Skin of body (tissue), 2 donors: ENCODE measurements around the gene PAQR7. TPM values are rescaled to one million over a fixed set of nuclear protein-coding genes. Genes with fewer than 3 reads are reported as not detected.

Experiments
- DNase-seq: peaks from one replicate; lab custom pipeline; 2025; lab: John Stamatoyannopoulos, UW
- total RNA-seq: library from RNA; depleted of rRNA; stranded (reverse); fragments of >200 nt; gene quantifications from one replicate; pipeline ENCODE4 v1.2.3, GENCODE V29; 2014

The PAQR7 gene
- total RNA-seq, 1 donor from 2014 or later: 8.4 TPM

DNA sequence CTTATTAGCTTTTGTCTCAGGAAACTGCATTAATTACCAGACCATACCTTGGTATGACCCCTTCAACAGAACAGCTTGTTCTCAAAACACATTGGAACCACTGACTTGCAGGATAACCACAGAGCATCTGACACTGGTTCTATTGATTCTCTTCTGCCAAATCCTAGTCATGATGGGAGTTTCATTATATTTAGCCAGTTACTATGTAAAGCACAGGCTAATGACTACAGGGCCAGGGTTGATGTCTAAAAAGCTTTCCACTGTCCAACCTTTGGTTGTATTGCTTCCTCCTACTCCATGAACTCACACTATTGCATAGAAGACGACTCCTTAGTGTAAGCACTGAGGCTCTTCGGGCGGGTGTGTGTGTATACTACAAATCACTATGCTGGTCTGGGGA lies 27.0 kb upstream of the PAQR7 start:
- DNase-seq: no peak

DNA sequence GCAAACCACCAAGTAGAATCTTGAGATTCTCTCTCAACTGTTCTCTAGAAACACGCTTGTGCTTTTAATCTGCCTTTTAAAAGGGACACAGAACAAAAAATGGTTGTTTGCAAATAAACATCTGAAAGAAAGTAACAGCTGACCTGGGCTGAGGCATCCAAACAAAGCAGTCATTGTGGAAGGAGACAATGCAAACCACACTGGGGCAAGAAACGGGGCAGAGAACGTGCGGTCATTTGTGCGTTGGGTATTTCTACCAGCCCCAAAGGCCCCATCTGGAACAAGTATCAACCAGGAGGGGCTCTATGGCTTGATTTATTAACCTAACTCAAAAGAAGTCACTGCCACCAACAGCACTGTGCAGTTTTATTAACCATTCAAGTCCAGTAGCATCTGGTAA lies 24.7 kb upstream of the PAQR7 start:
- no peak for DNase-seq

DNA sequence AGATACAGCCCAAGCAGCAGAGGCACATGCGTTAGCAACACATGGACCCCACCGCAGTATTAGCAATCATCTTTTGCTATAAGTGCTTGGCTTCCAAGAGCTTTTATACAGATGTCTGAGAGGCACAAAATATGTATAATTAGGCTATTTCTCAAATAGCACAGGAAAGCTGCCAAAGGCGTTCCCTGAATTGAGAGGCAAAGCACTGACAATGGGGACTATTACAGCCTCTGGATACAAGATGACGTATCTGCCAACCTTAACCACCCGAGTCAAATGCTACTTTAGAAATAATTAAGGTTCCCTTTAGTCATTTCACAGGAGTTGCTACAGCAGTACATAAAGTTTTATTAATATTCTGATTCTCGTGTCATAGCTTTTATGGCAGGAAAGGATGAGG lies 24.3 kb upstream of the PAQR7 start:
- peak; percentile 78 for DNase-seq

DNA sequence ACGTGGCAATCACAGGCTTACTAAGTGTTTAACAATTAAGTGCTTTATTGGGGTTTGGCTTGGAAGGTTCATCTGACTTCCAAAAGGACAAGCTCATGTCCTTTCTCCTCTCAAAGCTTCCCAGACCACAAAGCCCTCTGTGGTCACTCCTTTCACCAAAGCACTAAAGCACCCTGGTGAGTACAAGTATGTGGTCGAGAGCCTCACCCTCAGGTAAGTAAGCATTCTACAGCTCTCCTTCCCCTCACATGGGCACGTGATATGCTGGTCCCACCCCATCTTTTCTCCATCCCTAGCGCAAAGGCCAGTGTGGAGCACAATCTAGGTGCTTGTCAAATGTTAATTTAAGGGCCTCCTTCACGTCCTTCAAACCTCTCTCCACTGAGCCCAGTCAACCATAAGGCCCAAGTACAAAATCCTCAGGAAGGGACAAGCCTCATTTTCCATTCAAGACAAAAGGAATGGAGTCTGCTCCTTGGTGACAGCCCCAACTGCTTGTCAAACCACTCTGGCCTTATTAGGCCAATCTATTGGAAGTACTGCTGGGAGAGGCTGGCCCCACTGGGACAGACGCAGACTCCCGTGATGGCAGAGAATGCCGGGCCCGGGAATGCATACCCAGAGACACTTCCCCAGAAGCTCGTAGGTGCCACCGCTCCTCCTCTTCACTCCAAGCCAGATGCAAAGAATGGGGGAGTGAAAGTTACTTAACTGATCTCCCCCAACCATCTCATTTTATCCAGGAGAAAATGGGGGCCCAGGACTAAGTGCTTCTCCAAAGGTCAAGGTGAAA lies 22.9 kb upstream of the PAQR7 start:
- DNase-seq: no peak

DNA sequence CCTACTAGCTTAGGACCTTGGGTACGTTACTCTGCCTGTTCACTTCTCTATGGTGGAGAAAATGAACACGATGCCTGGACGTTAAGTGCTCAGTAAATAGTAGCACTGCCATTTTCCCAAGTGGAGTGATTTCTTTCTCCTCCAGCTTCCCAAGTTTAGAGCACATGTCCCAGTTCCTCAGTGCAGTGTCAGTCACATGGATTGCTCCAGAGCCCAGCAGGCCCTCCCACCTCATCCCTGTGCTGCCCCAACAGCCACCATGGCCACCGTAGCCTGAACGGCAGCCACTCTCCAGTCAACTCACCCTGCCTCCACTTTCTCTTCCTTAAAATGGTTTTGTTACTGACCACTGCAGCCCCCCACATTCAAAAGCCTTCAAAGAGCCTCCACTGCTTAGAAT lies 22.2 kb upstream of the PAQR7 start:
- no peak for DNase-seq

DNA sequence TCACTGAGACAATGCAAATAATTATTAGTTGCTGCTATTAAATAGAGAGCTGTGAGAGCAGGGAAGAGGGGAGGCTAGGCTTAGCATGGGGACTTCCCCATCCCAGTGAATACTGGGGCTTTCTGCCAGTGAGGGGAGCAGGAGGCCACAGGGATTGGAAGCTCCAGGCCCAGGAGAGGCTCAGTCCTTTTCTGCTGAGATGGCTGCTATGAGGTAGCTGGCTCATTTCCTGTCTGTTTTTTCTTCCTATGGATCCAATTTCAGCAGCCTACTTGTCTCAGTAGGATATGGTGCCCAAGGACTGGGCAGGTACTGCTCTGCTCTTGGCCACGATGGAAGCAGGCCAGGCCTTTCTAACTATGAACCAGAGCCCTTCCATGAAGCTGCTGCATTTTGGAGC lies 20.8 kb upstream of the PAQR7 start:
- no peak for DNase-seq

DNA sequence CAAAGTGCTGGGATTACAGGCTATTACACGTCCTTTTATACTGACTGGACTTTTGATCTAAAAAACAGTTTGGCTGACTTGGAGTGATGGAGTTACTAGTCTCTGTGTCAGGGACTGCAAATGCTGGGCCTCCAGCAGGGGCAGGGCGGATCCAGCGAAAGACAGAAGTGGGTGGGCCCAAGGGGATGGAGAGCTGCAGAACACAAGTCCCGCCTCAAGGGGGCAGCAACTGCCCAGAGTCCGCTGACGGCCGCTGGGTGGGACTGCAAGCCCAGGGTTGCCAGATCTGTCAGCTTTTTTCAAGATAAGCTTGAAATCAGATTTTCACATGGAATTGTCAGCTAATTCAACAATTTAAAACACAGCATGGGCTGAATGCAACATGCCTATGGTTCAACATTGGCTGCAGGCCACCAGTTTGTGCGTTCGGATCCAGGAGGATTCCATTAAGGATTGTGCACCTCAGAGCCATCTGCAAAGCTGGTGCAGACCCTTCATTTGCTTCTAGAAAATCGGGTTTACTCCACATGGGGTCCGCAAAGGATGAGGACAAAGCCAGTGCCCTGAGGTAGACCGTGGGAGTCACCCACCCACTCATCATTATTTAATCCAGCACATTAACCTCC lies 20.0 kb upstream of the PAQR7 start:
- DNase-seq: peak; percentile 96

DNA sequence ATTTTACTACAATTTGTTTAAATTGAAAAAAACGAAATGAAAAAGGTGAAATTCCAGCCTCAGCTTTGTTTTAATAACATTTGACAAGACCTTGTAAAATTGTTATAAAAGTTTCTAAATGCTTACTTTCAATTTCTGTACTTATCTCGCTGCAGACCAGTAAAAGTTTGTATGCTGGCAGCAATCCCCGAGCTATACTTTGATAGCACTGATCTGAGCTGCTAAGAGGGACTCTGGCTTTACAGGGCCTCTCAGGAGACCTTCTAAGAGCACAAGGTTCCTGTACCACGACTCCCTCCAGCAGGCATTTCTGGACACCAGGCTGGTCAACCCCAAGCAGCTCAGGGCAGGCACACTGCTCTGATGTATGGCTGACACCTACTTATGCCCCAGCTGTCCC lies 17.6 kb upstream of the PAQR7 start:
- DNase-seq: no peak

DNA sequence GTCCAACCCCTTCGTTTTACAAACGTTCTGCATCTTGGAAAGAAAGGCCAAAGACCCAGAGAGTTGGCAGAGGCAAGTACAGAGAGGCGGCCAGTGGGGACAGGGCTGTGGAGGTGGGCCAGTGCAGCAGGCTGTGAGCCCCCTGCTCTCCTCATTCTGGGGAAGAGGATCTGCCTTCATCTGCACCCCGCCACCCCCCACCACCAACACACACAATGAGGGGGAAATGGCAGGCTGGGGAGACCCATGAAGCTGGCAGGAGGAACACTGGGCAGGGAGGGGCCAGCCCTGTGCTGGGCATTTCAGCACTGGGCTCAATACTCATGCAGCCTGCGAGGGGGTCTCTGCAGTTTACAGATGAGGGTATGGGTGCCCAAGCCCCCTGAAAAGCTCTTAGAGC lies 16.1 kb upstream of the PAQR7 start:
- no peak for DNase-seq

DNA sequence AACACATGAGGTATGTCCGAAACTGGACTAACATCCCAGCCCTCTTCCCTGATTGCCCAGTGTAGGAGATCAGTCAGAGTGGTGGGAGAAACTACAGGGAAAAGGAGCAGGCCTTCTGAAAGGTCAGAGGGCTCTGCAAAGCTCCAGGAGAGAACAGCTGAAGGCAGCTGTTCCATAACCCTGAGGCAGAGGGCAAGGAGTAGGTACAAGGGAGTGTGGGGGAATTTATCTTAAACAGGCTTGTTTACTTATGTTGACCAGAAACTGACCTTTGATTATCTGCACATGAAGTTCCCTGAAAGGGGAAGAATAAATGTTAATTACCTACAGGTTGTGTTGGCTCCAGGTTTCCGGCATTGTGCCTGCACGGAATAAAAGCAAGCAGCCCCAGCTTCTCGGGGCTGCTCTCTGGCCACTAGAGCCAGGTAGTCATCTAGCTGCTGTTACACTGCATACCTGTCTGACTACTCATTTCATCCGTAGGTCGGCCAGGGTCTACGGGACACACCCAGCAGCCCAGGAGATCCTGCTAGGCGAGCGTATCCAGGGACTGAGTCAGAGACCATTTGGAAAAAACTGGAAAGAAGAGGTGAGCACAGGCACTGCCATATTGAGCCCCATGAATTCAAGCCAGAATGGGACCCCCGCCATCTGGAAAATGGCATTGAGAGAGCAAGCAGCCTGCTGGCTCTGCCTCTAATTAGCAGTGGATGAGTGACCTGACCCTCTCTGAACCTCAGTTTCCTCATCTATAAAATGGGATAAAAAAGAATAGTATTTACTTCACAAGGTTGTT lies 14.9 kb upstream of the PAQR7 start:
- no peak for DNase-seq

DNA sequence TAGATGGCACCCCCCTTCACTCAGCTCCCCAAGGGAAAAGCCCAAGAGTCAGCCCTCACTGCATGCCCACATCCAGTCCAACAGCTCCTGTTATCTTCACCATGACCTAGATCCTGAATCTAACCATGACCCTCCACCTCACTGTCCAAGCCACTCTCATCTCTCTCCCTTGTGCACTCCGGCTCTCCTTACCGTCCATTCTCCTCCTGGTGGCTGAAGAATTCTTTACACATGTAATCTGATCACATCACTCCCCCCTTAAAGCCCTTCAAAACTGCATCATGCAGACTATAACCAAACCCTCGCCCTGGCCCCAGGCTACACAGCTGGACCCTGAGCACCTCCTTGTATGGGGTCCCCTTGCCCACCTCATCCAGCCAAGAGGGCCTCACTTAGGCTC lies 14.0 kb upstream of the PAQR7 start:
- no peak for DNase-seq

DNA sequence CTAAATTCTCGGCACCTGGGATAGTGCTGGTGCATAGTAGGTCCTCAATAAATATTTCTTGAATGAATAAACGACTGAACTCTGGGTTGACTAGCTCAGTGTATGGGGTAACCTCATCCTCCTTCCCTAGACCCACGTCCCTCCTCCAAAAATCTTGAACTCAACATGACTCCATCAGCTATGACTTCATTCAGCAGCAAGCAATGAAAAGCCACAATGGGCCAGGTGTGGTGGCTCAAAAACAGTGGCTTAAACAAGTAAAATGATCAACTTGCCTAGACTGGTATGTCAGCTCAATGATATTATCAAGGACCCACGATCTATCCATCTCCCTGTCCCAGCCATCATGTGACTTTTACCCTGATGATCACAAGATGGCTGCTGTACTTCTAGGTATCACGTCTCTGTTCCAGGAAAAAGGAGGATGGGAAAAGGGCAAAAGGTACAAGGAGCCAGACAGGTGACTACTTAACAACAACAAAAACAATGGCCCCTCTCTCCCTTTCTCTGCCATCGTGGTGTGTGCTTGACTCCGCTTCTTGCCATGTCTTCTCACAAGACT lies 13.0 kb upstream of the PAQR7 start:
- no peak for DNase-seq

DNA sequence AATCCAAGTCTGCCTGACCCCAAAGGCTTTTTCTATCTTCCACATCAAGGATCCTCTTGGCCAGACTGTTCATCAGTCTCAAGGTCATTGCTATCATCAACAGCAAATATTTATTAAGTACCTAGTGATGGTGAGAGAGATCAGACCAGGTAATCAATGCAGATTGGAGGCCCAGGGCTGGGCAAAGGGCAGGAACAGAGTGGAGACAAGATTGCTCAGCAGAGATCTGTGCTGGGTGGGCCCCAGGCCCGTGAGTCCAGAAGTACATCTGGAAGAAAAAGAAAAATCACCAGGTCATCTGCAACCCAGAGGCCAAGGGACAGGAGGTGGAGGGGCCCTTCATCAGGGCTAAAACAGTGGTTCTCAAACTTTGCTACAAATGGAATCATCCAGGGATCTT lies 10.1 kb upstream of the PAQR7 start:
- DNase-seq: no peak

DNA sequence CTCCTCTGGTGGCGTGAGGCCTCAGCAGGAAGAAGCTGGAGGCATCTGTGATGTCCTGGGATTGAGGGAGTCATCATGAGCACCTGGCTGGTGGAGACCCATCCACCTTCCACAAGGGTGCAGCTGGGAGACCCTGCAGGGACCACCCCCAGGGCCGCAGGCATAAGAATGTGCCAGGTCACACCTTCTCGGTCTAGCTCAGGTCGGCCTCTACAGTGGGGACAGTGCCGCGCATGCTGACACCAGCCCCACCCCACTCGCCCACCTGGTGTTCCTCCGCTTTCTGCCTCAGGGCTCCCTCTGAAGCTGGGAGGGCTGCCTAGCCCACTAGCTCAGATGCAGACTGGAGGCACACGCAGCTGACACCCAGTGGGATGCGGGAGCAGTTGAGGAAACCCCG lies 5.8 kb upstream of the PAQR7 start:
- DNase-seq: no peak

DNA sequence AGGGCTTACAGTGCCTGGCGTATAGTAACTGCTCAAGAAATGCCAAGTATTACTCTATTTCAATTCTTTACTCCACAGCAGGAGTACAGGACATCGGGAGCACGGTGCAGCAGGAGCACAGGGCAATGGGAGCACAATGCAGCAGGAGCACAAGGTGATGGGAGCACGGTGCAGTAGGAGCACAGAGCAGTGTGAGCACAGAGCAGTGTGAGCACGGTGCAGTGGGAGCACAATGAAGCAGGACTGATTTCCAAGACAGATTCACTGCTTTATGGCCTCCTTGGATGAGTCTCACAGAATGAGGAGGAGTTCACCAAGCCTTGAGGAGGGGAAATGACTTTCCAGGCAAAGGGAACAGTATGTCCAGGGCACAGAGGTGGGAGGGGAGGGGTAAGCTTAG lies 5.0 kb upstream of the PAQR7 start:
- no peak for DNase-seq

DNA sequence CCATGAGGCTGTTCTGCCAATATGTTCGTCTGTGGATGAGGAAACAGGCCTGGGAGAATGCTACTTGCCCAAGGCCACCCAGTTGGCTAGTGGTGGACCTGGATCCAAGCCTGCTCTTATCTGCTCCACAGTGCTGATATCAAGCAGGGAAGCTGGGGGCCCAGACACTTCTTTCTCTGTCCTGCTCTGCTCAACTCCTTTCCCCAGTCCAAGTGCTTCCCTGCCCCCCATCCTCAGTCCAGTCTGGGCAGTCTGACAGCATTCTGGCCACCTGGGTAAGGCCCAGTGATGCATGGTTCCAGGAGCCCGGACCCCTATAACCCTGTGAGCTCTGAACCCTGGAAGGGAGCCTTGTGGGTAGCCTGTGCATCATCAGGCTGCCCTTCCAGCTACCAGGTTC lies 4.2 kb upstream of the PAQR7 start:
- no peak for DNase-seq

DNA sequence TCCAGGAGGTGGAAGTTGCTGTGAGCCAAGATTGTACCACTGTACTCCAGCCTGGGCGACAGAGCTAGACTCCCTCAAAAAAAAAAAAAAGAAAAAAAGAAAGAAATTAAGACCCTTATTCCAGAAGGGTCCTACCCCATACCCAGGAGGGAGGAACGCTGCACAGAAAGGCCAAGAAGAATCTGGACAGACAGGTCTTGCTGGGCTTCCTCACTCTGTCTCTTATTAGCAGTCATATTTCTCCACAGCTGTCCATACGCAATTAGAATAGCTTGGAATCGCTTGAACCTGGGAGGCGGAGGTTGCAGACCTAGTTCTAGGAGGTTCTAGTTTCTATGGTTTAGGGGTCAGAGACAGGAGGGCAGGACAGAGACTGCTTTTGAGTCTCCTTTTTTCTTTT lies 3.2 kb upstream of the PAQR7 start:
- no peak for DNase-seq

DNA sequence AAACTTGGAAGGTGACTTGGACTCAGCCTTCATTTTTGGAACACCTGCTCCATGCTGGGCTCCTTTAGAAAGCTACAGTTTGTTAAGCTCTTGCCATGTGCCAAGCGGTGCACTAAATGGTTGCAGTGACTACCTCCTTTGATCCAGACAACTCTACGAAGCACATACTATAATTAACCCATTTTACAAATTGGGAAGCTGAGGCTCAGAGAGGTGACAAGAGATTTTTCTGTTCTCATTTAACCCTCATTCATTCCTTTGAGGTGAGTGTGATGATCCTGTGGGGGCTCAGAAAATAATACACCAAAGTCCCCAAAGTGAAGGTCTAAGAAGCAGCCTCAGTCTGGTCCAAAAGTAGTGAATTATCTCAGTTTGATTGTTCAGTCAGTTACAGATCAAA lies 1.6 kb upstream of the PAQR7 start:
- no peak for DNase-seq

DNA sequence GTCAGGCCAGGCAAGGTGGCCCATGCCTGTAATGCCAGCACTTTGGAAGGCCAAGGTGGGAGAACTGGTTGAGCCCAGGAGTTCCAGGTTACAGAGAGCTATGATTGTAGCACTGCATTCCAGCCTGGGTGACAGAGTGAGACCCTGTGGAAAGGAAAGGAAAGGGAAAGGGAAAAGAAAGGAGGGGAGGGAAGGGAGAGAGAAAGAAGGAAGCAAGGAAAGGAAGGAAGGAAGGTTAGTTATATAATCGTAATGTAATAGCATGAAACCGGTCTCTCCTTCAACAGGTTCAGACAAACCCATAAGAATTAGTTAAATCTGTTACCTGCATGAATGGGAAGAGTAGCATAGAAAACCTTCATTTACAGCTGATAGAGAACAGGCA lies 1.2 kb upstream of the PAQR7 start:
- no peak for DNase-seq

DNA sequence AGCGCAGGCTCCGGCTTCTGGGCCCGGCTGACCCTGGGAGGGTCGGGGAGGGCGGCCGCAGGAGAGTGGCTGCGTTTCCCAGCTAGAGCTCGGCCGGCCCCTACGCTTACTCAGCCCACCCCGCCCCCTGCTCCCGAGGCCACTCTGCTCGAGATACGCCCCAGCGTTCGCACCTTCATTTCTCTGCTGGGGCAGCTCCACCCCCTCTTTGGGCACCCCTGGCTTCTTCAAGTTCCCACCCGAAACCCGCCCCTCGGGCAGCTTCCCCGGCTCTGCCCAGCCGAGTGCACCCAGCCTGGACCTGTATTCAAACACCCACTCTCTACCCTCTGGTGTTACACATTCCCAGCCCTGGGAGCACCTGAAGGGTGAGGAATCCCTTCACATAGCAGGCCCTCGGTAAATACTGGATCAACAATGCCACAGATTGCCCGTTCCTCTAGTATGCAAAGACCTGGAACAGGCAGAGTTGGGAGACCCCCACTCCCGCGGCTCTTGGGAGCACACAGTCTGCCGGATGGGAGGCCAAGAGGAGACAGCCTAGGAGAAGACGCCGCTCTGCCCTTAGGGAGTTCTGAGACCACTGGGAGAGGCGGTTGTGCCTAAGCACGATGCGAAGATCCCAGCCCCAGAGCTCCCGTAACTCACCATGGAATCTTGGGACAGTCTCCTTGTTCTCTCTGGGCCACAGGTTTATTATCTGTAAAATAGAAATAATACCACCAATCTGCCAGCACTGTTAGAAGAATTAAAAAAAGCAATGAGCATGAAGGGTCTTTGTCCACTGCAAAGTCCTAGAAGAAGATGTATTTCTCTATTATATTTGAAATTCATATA lies 566 bp upstream of the PAQR7 start:
- no peak for DNase-seq

DNA sequence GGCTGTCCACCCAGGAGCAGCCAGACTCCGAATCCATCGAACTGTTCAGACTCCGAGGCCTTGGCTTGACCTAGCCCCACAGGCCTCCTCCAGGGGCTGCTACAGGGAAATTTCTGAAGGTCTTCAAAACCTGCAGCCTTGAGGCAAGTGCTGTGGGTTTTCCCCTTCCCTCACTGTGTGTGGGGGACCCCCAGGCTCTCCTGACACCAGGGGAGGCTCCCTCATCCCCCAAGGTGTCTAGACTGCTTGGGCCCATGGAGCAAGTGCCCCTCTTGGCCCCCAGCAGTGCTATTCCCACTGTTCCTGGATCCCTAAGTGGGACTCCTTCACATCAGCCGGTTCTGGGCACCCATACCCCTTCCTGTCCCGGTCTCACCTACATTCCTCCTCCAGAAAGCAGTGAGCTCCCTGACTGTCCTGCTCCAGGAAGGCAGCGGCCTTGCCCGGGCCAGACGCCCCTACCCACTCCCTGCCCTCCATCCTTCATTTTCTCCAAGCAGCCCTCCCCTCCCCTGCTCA lies 814 bp downstream of the PAQR7 start:
- no peak for DNase-seq
